Measurements from ENCODE around the gene SLCO4A1. TPM values are rescaled to one million over a fixed set of nuclear protein-coding genes. Genes with fewer than 3 reads are reported as not detected.

Gene SLCO4A1
- polyA plus RNA-seq (2013, experiment 1 of 2): not detected
- not detected for polyA plus RNA-seq (2013, experiment 2 of 2)

GRCh38 chr20:62642051-62642665 lies at the start of gene SLCO4A1:
Gene SLCO4A1 (plus strand): TSS chr20:62642503. CDS start chr20:62656455, 13,952 bp downstream.
- Histone ChIP-seq H3K4me1 (ENCODE audit: control insufficient read depth, insufficient read depth, low read depth, low read length) (peaks cover 57% of the 10 kb centered on the region), H2AFZ (ENCODE audit: low read depth, low read length) (no peak within 1 kb of the TSS), H3K36me3 (ENCODE audit: control insufficient read depth in 1 of 2, insufficient read depth in 2 of 2, low read depth in 1 of 2, low read length in 2 of 2) (peaks cover 0 to 16% of the 10 kb centered on the region in 2 experiments), H3K4me3 (ENCODE audit: insufficient read depth in 1 of 2, low read depth in 1 of 2, low read length in 2 of 2) (peak within 1 kb of the TSS; percentile 70 to 79), H4K91ac (ENCODE audit: low read length) (no peak within 1 kb of the TSS), H3K4me2 (ENCODE audit: low read length, poor library complexity, severe bottlenecking) (peak within 1 kb of the TSS; percentile 96), H3K27ac (ENCODE audit: low read length, poor library complexity, severe bottlenecking) (no peak within 1 kb of the TSS), H2BK5ac (ENCODE audit: low read depth, low read length, poor library complexity, severe bottlenecking) (no peak within 1 kb of the TSS), H2BK15ac (ENCODE audit: low read depth, poor library complexity, severe bottlenecking) (no peak within 1 kb of the TSS), H3K4ac (ENCODE audit: low read depth in 1 of 2, low read length in 2 of 2) (no peak within 1 kb of the TSS), H3K9ac (ENCODE audit: low read length) (peak within 1 kb of the TSS; percentile 60), H3K27me3 (ENCODE audit: control insufficient read depth in 1 of 2, insufficient read depth in 1 of 2, low read length in 2 of 2) (peaks cover 0 to 50% of the 10 kb centered on the region in 2 experiments), H3K9me3 (ENCODE audit: control insufficient read depth, low read length) (no peaks in the 10 kb centered on the region), H2AK5ac (ENCODE audit: low read length, severe bottlenecking) (no peak within 1 kb of the TSS), H2BK12ac (ENCODE audit: low read length in 2 of 2) (no peak within 1 kb of the TSS), H4K8ac (ENCODE audit: low read length) (no peak within 1 kb of the TSS), H3K18ac (ENCODE audit: low read depth in 1 of 2, low read length in 2 of 2) (no peak within 1 kb of the TSS), H2BK120ac (ENCODE audit: low read depth, low read length) (no peak within 1 kb of the TSS), H3K23ac (ENCODE audit: low read length in 2 of 2) (peak within 1 kb of the TSS in 1 of 2 experiments; percentile 27), H3K79me1 (replicated peaks; ENCODE audit: low read length, poor library complexity, severe bottlenecking) (peaks cover 13% of the 10 kb centered on the region), H3K14ac (ENCODE audit: low read length in 2 of 2) (no peak within 1 kb of the TSS)
- under 1% methylated on average over 69 of the region's 82 CpGs for WGBS
- DNase-seq: no peak

- H2AK5ac ChIP-seq (ENCODE audit: low read length, severe bottlenecking): no peak overlapping the region
- no peak overlapping the region for H2BK120ac ChIP-seq (ENCODE audit: low read depth, low read length)
- H3K27ac ChIP-seq (ENCODE audit: low read length, poor library complexity, severe bottlenecking): no peak overlapping the region
- no peaks in the 10 kb centered on the region for H3K9me3 ChIP-seq (ENCODE audit: control insufficient read depth, low read length)
- no peak overlapping the region for H2AFZ ChIP-seq (ENCODE audit: low read depth, low read length)
- peak overlapping the region in 1 of 2 experiments; percentile 31 for H3K4me3 ChIP-seq (ENCODE audit: insufficient read depth in 1 of 2, low read depth in 1 of 2, low read length in 2 of 2)
- no peak overlapping the region for H3K18ac ChIP-seq (ENCODE audit: low read depth in 1 of 2, low read length in 2 of 2)
- H3K4me2 ChIP-seq (ENCODE audit: low read length, poor library complexity, severe bottlenecking): no peak overlapping the region
- no peak overlapping the region for H2BK15ac ChIP-seq (ENCODE audit: low read depth, poor library complexity, severe bottlenecking)
- H4K8ac ChIP-seq (ENCODE audit: low read length): no peak overlapping the region
- H3K23ac ChIP-seq (ENCODE audit: low read length in 2 of 2): no peak overlapping the region
- H3K4ac ChIP-seq (ENCODE audit: low read depth in 1 of 2, low read length in 2 of 2): no peak overlapping the region
- H2BK5ac ChIP-seq (ENCODE audit: low read depth, low read length, poor library complexity, severe bottlenecking): no peak overlapping the region
- H3K79me1 ChIP-seq (replicated peaks; ENCODE audit: low read length, poor library complexity, severe bottlenecking): no peaks in the 10 kb centered on the region
- no peaks in the 10 kb centered on the region for H3K36me3 ChIP-seq (ENCODE audit: control insufficient read depth in 1 of 2, insufficient read depth in 2 of 2, low read depth in 1 of 2, low read length in 2 of 2)
- no peak for DNase-seq
- peaks cover 4% of the 10 kb centered on the region for H3K4me1 ChIP-seq (ENCODE audit: control insufficient read depth, insufficient read depth, low read depth, low read length)
- no peak overlapping the region for H3K9ac ChIP-seq (ENCODE audit: low read length)
- peak overlapping the region; percentile 90 for H4K91ac ChIP-seq (ENCODE audit: low read length)
- 78% methylated on average over 11 of the region's 11 CpGs for WGBS
- H3K27me3 ChIP-seq (ENCODE audit: control insufficient read depth in 1 of 2, insufficient read depth in 1 of 2, low read length in 2 of 2): peaks cover 15 to 44% of the 10 kb centered on the region in 2 experiments
- H3K14ac ChIP-seq (ENCODE audit: low read length in 2 of 2): peak overlapping the region in 1 of 2 experiments; percentile 8
- H2BK12ac ChIP-seq (ENCODE audit: low read length in 2 of 2): no peak overlapping the region
Observed at GRCh38 chr20:62592506-62593177, 49.7 kb upstream of the SLCO4A1 start.

- H3K27ac ChIP-seq (ENCODE audit: low read length, poor library complexity, severe bottlenecking): no peak overlapping the region
- 87% methylated on average over 2 of the region's 3 CpGs for WGBS
- H3K9me3 ChIP-seq (ENCODE audit: control insufficient read depth, low read length): no peaks in the 10 kb centered on the region
- H3K4me3 ChIP-seq (ENCODE audit: insufficient read depth in 1 of 2, low read depth in 1 of 2, low read length in 2 of 2): no peak overlapping the region
- no peak overlapping the region for H3K14ac ChIP-seq (ENCODE audit: low read length in 2 of 2)
- no peaks in the 10 kb centered on the region for H3K79me1 ChIP-seq (replicated peaks; ENCODE audit: low read length, poor library complexity, severe bottlenecking)
- no peak overlapping the region for H2AFZ ChIP-seq (ENCODE audit: low read depth, low read length)
- no peak overlapping the region for H2BK12ac ChIP-seq (ENCODE audit: low read length in 2 of 2)
- no peak overlapping the region for H2BK120ac ChIP-seq (ENCODE audit: low read depth, low read length)
- H2AK5ac ChIP-seq (ENCODE audit: low read length, severe bottlenecking): no peak overlapping the region
- H2BK15ac ChIP-seq (ENCODE audit: low read depth, poor library complexity, severe bottlenecking): no peak overlapping the region
- H3K4ac ChIP-seq (ENCODE audit: low read depth in 1 of 2, low read length in 2 of 2): no peak overlapping the region
- no peak overlapping the region for H3K18ac ChIP-seq (ENCODE audit: low read depth in 1 of 2, low read length in 2 of 2)
- no peak overlapping the region for H3K9ac ChIP-seq (ENCODE audit: low read length)
- H2BK5ac ChIP-seq (ENCODE audit: low read depth, low read length, poor library complexity, severe bottlenecking): no peak overlapping the region
- H4K91ac ChIP-seq (ENCODE audit: low read length): no peak overlapping the region
- peaks cover 4% of the 10 kb centered on the region for H3K4me1 ChIP-seq (ENCODE audit: control insufficient read depth, insufficient read depth, low read depth, low read length)
- no peaks in the 10 kb centered on the region for H3K36me3 ChIP-seq (ENCODE audit: control insufficient read depth in 1 of 2, insufficient read depth in 2 of 2, low read depth in 1 of 2, low read length in 2 of 2)
- H3K27me3 ChIP-seq (ENCODE audit: control insufficient read depth in 1 of 2, insufficient read depth in 1 of 2, low read length in 2 of 2): peaks cover 20 to 39% of the 10 kb centered on the region in 2 experiments
- H3K23ac ChIP-seq (ENCODE audit: low read length in 2 of 2): no peak overlapping the region
- DNase-seq: no peak
- no peak overlapping the region for H3K4me2 ChIP-seq (ENCODE audit: low read length, poor library complexity, severe bottlenecking)
- H4K8ac ChIP-seq (ENCODE audit: low read length): no peak overlapping the region
Observed at GRCh38 chr20:62593616-62594015, 48.7 kb upstream of the SLCO4A1 start.

GRCh38 chr20:62595069-62595468 lies 47.2 kb upstream of the SLCO4A1 start:
- Histone ChIP-seq H2BK5ac (ENCODE audit: low read depth, low read length, poor library complexity, severe bottlenecking) (no peak overlapping the region), H3K79me1 (replicated peaks; ENCODE audit: low read length, poor library complexity, severe bottlenecking) (no peaks in the 10 kb centered on the region), H2AFZ (ENCODE audit: low read depth, low read length) (no peak overlapping the region)

More at GRCh38 chr20:62595069-62595468, 47.2 kb upstream of the SLCO4A1 start:
- H3K27ac ChIP-seq (ENCODE audit: low read length, poor library complexity, severe bottlenecking): no peak overlapping the region
- WGBS: 83% methylated on average over 3 of the region's 4 CpGs
- no peaks in the 10 kb centered on the region for H3K36me3 ChIP-seq (ENCODE audit: control insufficient read depth in 1 of 2, insufficient read depth in 2 of 2, low read depth in 1 of 2, low read length in 2 of 2)
- no peak overlapping the region for H3K4me3 ChIP-seq (ENCODE audit: insufficient read depth in 1 of 2, low read depth in 1 of 2, low read length in 2 of 2)
- no peak overlapping the region for H4K8ac ChIP-seq (ENCODE audit: low read length)
- no peak overlapping the region for H2BK15ac ChIP-seq (ENCODE audit: low read depth, poor library complexity, severe bottlenecking)
- H3K27me3 ChIP-seq (ENCODE audit: control insufficient read depth in 1 of 2, insufficient read depth in 1 of 2, low read length in 2 of 2): peaks cover 20 to 44% of the 10 kb centered on the region in 2 experiments
- no peak overlapping the region for H2BK120ac ChIP-seq (ENCODE audit: low read depth, low read length)
- DNase-seq: no peak
- H3K18ac ChIP-seq (ENCODE audit: low read depth in 1 of 2, low read length in 2 of 2): no peak overlapping the region
- H3K4me2 ChIP-seq (ENCODE audit: low read length, poor library complexity, severe bottlenecking): no peak overlapping the region
- no peak overlapping the region for H3K4ac ChIP-seq (ENCODE audit: low read depth in 1 of 2, low read length in 2 of 2)
- H4K91ac ChIP-seq (ENCODE audit: low read length): no peak overlapping the region
- no peak overlapping the region for H3K14ac ChIP-seq (ENCODE audit: low read length in 2 of 2)
- H3K9ac ChIP-seq (ENCODE audit: low read length): no peak overlapping the region
- no peaks in the 10 kb centered on the region for H3K9me3 ChIP-seq (ENCODE audit: control insufficient read depth, low read length)
- H3K4me1 ChIP-seq (ENCODE audit: control insufficient read depth, insufficient read depth, low read depth, low read length): peaks cover 5% of the 10 kb centered on the region
- no peak overlapping the region for H2BK12ac ChIP-seq (ENCODE audit: low read length in 2 of 2)
- no peak overlapping the region for H2AK5ac ChIP-seq (ENCODE audit: low read length, severe bottlenecking)
- no peak overlapping the region for H3K23ac ChIP-seq (ENCODE audit: low read length in 2 of 2)

Measured in mesenchymal stem cell (in vitro differentiated cells and primary cell).